ENCODE results near the gene VCPKMT.

DNA sequence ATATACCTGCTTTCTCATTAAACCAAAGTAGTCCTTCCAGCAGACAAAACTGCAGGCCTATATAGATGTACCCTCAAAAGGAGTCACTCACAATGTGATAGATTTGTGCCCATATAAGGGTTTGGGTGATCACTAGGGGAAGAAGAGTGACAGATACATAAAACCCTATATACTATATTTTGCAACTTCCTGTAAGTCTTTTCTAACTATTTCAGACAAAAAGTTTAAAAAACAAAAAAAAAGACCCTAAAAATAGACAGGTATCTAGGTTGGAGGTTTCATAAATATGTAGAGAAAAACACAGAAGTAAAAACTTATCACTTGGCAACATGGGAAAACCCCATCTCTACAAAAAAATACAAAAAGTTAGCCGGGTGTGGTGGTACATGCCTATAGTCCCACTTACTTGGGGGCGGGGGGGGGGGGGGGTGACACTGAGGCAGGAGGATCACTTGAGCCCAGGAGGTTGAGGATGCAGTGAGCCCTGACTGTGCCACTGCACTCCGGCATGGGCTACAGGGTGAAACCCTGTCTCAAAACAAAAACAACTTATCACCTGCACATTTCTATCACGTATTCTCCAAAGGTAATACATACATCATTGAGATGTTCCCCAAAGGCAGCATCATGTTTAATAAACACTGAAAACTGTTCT lies 2.9 kb downstream of the VCPKMT start:
- TF ChIP-seq, protein P1, sequence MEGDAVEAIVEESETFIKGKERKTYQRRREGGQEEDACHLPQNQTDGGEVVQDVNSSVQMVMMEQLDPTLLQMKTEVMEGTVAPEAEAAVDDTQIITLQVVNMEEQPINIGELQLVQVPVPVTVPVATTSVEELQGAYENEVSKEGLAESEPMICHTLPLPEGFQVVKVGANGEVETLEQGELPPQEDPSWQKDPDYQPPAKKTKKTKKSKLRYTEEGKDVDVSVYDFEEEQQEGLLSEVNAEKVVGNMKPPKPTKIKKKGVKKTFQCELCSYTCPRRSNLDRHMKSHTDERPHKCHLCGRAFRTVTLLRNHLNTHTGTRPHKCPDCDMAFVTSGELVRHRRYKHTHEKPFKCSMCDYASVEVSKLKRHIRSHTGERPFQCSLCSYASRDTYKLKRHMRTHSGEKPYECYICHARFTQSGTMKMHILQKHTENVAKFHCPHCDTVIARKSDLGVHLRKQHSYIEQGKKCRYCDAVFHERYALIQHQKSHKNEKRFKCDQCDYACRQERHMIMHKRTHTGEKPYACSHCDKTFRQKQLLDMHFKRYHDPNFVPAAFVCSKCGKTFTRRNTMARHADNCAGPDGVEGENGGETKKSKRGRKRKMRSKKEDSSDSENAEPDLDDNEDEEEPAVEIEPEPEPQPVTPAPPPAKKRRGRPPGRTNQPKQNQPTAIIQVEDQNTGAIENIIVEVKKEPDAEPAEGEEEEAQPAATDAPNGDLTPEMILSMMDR (IDR thresholded peaks at IDR 0.05): no peak
- no peak for TF ChIP-seq POLR2A (IDR thresholded peaks at IDR 0.05)
